Astrocyte of the spinal cord (primary cell): ENCODE data around the gene PPP6C.
"Not testable (repeated sequence)": the region's sequence is repeated elsewhere in the genome, so short reads cannot be mapped to it uniquely, and the experiment has no call there.

Source experiments
- DNase-seq: peaks from one replicate; pipeline ENCODE4 v3.0.0; 2011; ENCODE audit warnings: low read depth, low spot score
- H3K4me3 ChIP-seq: 2 replicates; pipeline ENCODE4 v1.5.1; 2011; ENCODE audit warnings: low read depth, mild to moderate bottlenecking, low read length, moderate library complexity
- CTCF ChIP-seq: IDR thresholded peaks from 2 replicates; pipeline ENCODE4 v1.5.1; 2012; ENCODE audit warnings: low read depth, mild to moderate bottlenecking, low read length, inconsistent platforms
- in situ Hi-C: cut with HindIII; loops from 2 replicates; pipeline ENCODE4 v1.10.0; 2017; ENCODE audit warnings: low sequenced_read_pairs

Gene PPP6C

GRCh38 chr9:125190361-125190801 lies 778 bp upstream of the PPP6C start:
- H3K4me3 ChIP-seq, result peak overlapping the region; percentile 100
- no peak for TF ChIP-seq CTCF
- DNase-seq, result no peak
- in situ Hi-C loops, result no loop called here

- H3K4me3 ChIP-seq, result peak overlapping the region; percentile 100
- in situ Hi-C loops, result no loop called here
- no peak for TF ChIP-seq CTCF
- DNase-seq, result no peak
These were observed 617 bp downstream of the PPP6C start for GRCh38 chr9:125189011-125189360.

GRCh38 chr9:125183561-125183960 lies 6.0 kb downstream of the PPP6C start:
- no peak for DNase-seq
- H3K4me3 ChIP-seq, result no peak overlapping the region
- in situ Hi-C loops, result no loop called here
- no peak for TF ChIP-seq CTCF

- no peak for TF ChIP-seq CTCF
- H3K4me3 ChIP-seq, result no peak overlapping the region
- in situ Hi-C loops, result no loop called here
- no peak for DNase-seq
These were observed 6.5 kb downstream of the PPP6C start for GRCh38 chr9:125183054-125183453.

GRCh38 chr9:125181756-125182155 lies 7.8 kb downstream of the PPP6C start:
- DNase-seq, in situ Hi-C loops, H3K4me3 ChIP-seq: not testable (repeated sequence)

- no peak overlapping the region for H3K4me3 ChIP-seq
- no peak for DNase-seq
- in situ Hi-C loops, result no loop called here
- TF ChIP-seq CTCF, result no peak
These were observed 8.7 kb downstream of the PPP6C start for GRCh38 chr9:125180876-125181275.

GRCh38 chr9:125179776-125180175 lies 9.8 kb downstream of the PPP6C start:
- DNase-seq, in situ Hi-C loops, H3K4me3 ChIP-seq: not testable (repeated sequence)

- H3K4me3 ChIP-seq, result no peak overlapping the region
- TF ChIP-seq CTCF, result no peak
- DNase-seq, result no peak
- in situ Hi-C loops, result no loop called here
These were observed 11.7 kb downstream of the PPP6C start for GRCh38 chr9:125177888-125178287.
